IMR-90 (cell line): ENCODE results near the gene AMBP.

Source experiments
- BHLHE40 ChIP-seq: fragments of 150-350 bp; IDR thresholded peaks from 2 replicates; pipeline ENCODE4 v1.6.1; 2016; ENCODE audit warnings: mild to moderate bottlenecking, low read depth, low read length
- CEBPB ChIP-seq: IDR thresholded peaks from 2 replicates; pipeline ENCODE4 v1.6.1; 2012; ENCODE audit warnings: low read depth, low read length, improper control_type of control experiment
- CTCF ChIP-seq: conservative IDR thresholded peaks from 2 replicates; pipeline ENCODE4 v1.5.1; 2012; ENCODE audit warnings: mild to moderate bottlenecking, low read depth, low read length, improper control_type of control experiment
- FOS ChIP-seq: fragments of 150-350 bp; IDR thresholded peaks from 2 replicates; pipeline ENCODE4 v1.6.1; 2016; ENCODE audit warnings: low read depth, low read length
- MAFK ChIP-seq: IDR thresholded peaks from 2 replicates; pipeline ENCODE4 v1.6.1; 2012; ENCODE audit warnings: low read depth, low read length, improper control_type of control experiment
- POLR2A ChIP-seq: IDR thresholded peaks from 2 replicates; pipeline ENCODE4 v1.6.1; 2012; ENCODE audit warnings: mild to moderate bottlenecking, low read depth, low read length
- SMC3 ChIP-seq: fragments of 150-350 bp; IDR thresholded peaks from 2 replicates; pipeline ENCODE4 v1.6.1; 2016; ENCODE audit warnings: low read depth, mild to moderate bottlenecking, antibody characterized with exemption, low read length, moderate library complexity
- TF ChIP-seq, protein P1 (sequence below): fragments of 150-350 bp; IDR thresholded peaks from 2 replicates; pipeline ENCODE4 v1.6.1; 2017; ENCODE audit warnings: mild to moderate bottlenecking, antibody characterized with exemption, low read length, low read depth

- TF ChIP-seq CEBPB (no peak), MAFK (no peak), CTCF (no peak), FOS (no peak), POLR2A (no peak), SMC3 (no peak), BHLHE40 (no peak)
- TF ChIP-seq, protein P1, sequence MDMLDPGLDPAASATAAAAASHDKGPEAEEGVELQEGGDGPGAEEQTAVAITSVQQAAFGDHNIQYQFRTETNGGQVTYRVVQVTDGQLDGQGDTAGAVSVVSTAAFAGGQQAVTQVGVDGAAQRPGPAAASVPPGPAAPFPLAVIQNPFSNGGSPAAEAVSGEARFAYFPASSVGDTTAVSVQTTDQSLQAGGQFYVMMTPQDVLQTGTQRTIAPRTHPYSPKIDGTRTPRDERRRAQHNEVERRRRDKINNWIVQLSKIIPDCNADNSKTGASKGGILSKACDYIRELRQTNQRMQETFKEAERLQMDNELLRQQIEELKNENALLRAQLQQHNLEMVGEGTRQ = no peak
Measured at GRCh38 chr9:114117996-114118830, 40.1 kb upstream of the AMBP start.
